Astrocyte (in vitro differentiated cells and primary cell): ENCODE results near the gene DUSP28. TPM values are rescaled to one million over a fixed set of nuclear protein-coding genes. Genes with fewer than 3 reads are reported as not detected.
A peak's percentile ranks its signal among the peaks of the same experiment; 100 is the strongest.

Experiments used
- DNase-seq: peaks from one replicate; pipeline ENCODE4 v3.0.0-alpha.2; 2010; ENCODE audit warnings: low read depth
- FAIRE-seq: peaks from 2 replicates; lab custom pipeline; 2011; peaks lifted over from hg19 to GRCh38; lab: Jason Lieb, UNC
- H2AFZ ChIP-seq: 2 replicates; pipeline ENCODE4 v1.6.0; 2012; ENCODE audit warnings: low read depth, low read length, inconsistent platforms
- H3K27ac ChIP-seq: 2 replicates; pipeline ENCODE4 v1.5.1; 2011; ENCODE audit warnings: low read depth, low read length, inconsistent platforms
- H3K27me3 ChIP-seq: 2 replicates; pipeline ENCODE4 v1.6.0; 2011; ENCODE audit warnings: low read length, inconsistent platforms; ENCODE audit not compliant: insufficient read depth
- H3K36me3 ChIP-seq: 2 replicates; pipeline ENCODE4 v1.5.1; 2011; ENCODE audit warnings: low read length, inconsistent platforms; ENCODE audit not compliant: insufficient read depth
- H3K4me1 ChIP-seq: 2 replicates; pipeline ENCODE4 v1.5.1; 2011; ENCODE audit warnings: low read length, inconsistent platforms; ENCODE audit not compliant: insufficient read depth
- H3K4me2 ChIP-seq: 2 replicates; pipeline ENCODE4 v1.6.0; 2012; ENCODE audit warnings: low read length, inconsistent platforms
- H3K4me3 ChIP-seq: 2 replicates; pipeline ENCODE4 v1.5.1; 2011; ENCODE audit warnings: low read depth, mild to moderate bottlenecking, low read length, inconsistent platforms; ENCODE audit not compliant: insufficient read depth
- H3K79me2 ChIP-seq: 2 replicates; pipeline ENCODE4 v1.6.0; 2012; ENCODE audit warnings: mild to moderate bottlenecking, low read length, inconsistent platforms; ENCODE audit not compliant: insufficient read depth
- H3K9ac ChIP-seq: 2 replicates; pipeline ENCODE4 v1.6.0; 2012; ENCODE audit warnings: mild to moderate bottlenecking, low read length, inconsistent platforms
- H3K9me3 ChIP-seq: 2 replicates; pipeline ENCODE4 v1.5.1; 2012; ENCODE audit warnings: low read depth, mild to moderate bottlenecking, low read length, inconsistent platforms; ENCODE audit not compliant: insufficient read depth
- H4K20me1 ChIP-seq: 2 replicates; pipeline ENCODE4 v1.6.0; 2012; ENCODE audit warnings: low read length, inconsistent platforms; ENCODE audit not compliant: insufficient read depth
- H3K27ac Mint-ChIP-seq: one replicate; pipeline ENCODE4 v1.8.0; 2021; ENCODE audit warnings: mild to moderate bottlenecking, mixed read lengths; ENCODE audit not compliant: unreplicated experiment
- H3K27me3 Mint-ChIP-seq: one replicate; pipeline ENCODE4 v1.8.0; 2021; ENCODE audit warnings: low read depth, mixed read lengths; ENCODE audit not compliant: unreplicated experiment
- H3K36me3 Mint-ChIP-seq: one replicate; pipeline ENCODE4 v1.8.0; 2021; ENCODE audit warnings: low read depth, mixed read lengths; ENCODE audit not compliant: unreplicated experiment
- H3K4me1 Mint-ChIP-seq: one replicate; pipeline ENCODE4 v1.8.0; 2021; ENCODE audit warnings: low read depth, mixed read lengths; ENCODE audit not compliant: unreplicated experiment
- H3K4me3 Mint-ChIP-seq: one replicate; pipeline ENCODE4 v1.8.0; 2021; ENCODE audit warnings: mild to moderate bottlenecking, moderate library complexity, mixed read lengths; ENCODE audit not compliant: unreplicated experiment
- H3K9me3 Mint-ChIP-seq: one replicate; pipeline ENCODE4 v1.8.0; 2021; ENCODE audit warnings: mild to moderate bottlenecking, mixed read lengths; ENCODE audit not compliant: unreplicated experiment
- EZH2 ChIP-seq: IDR thresholded peaks from 2 replicates; pipeline ENCODE4 v1.6.1; 2012; ENCODE audit warnings: mild to moderate bottlenecking, low read length, inconsistent platforms; ENCODE audit not compliant: insufficient read depth
- total RNA-seq: library from RNA; stranded (reverse); gene quantifications from 2 replicates; pipeline ENCODE4 v1.2.1, GENCODE V29; 2021
- TF ChIP-seq, protein P1 (sequence below): IDR thresholded peaks from 2 replicates; pipeline ENCODE4 v1.5.1; 2011; ENCODE audit warnings: low read depth, mild to moderate bottlenecking, inconsistent platforms, low read length, moderate library complexity; ENCODE audit not compliant: insufficient read depth

The DUSP28 gene
- total RNA-seq, 1 donor from 2014 or later, result 4.1 TPM

DNA sequence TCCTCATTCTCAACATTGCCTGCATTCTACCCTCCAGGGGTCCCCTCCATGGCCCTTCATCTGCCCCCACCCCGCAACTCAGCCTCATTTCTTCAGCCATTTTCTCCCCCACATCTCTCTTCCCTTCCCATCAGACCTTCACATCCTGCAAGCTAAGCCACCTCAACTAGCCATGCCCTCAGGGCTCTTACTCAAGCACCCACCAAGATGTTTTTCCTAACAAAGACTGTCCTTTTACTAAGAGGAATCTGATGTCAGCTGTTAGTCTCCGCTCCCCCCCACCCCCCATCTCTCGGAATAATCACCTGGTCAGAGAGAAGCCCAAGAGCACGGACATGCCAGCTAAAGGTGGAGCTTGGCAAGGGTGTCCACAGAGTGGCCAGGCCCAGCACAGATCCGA, 21.7 kb downstream of the DUSP28 start:
- H3K4me3 Mint-ChIP-seq, result no peak overlapping the region
- Histone ChIP-seq H2AFZ (no peak overlapping the region), H3K27me3 (no peaks in the 10 kb centered on the region), H3K9me3 (no peaks in the 10 kb centered on the region), H3K79me2 (peaks cover 47% of the 10 kb centered on the region), H4K20me1 (peaks cover 59% of the 10 kb centered on the region), H3K36me3 (no peaks in the 10 kb centered on the region), H3K4me2 (no peak overlapping the region), H3K9ac (no peak overlapping the region), H3K4me1 (peaks cover 33% of the 10 kb centered on the region), H3K27ac (no peak overlapping the region), H3K4me3 (no peak overlapping the region)
- FAIRE-seq, result no peak
- DNase-seq, result no peak
- peaks cover 5% of the 10 kb centered on the region for H3K36me3 Mint-ChIP-seq
- H3K4me1 Mint-ChIP-seq, result peaks cover 34% of the 10 kb centered on the region
- H3K27me3 Mint-ChIP-seq, result no peaks in the 10 kb centered on the region
- peak overlapping the region; percentile 21 for H3K27ac Mint-ChIP-seq
- H3K9me3 Mint-ChIP-seq, result no peaks in the 10 kb centered on the region
- TF ChIP-seq, protein P1, sequence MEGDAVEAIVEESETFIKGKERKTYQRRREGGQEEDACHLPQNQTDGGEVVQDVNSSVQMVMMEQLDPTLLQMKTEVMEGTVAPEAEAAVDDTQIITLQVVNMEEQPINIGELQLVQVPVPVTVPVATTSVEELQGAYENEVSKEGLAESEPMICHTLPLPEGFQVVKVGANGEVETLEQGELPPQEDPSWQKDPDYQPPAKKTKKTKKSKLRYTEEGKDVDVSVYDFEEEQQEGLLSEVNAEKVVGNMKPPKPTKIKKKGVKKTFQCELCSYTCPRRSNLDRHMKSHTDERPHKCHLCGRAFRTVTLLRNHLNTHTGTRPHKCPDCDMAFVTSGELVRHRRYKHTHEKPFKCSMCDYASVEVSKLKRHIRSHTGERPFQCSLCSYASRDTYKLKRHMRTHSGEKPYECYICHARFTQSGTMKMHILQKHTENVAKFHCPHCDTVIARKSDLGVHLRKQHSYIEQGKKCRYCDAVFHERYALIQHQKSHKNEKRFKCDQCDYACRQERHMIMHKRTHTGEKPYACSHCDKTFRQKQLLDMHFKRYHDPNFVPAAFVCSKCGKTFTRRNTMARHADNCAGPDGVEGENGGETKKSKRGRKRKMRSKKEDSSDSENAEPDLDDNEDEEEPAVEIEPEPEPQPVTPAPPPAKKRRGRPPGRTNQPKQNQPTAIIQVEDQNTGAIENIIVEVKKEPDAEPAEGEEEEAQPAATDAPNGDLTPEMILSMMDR, result no peak
- no peak for TF ChIP-seq EZH2

DNA sequence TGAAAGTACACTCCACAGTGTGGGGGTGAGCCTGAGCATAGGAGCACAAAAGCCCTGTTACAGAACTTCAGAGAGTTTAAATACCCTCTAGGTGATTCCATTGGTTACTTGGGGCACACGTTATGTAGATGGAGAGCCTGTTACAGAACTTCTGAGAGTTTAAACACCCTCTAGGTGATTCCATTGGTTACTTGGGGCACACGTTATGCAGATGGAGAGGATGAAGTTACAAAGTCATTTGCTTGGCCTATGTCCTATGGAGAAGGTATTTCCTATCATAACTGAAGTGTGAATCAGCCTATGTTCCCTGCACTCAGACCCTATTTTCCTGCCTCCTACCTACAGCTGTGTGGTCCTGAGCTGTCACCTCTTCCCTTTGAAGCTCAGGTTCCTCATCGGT, 22.6 kb downstream of the DUSP28 start:
- Histone ChIP-seq H2AFZ (no peak overlapping the region), H3K27me3 (no peaks in the 10 kb centered on the region), H3K4me3 (no peak overlapping the region), H3K9me3 (no peaks in the 10 kb centered on the region), H3K36me3 (no peaks in the 10 kb centered on the region), H3K9ac (no peak overlapping the region), H3K4me1 (peaks cover 40% of the 10 kb centered on the region), H3K27ac (no peak overlapping the region), H4K20me1 (peaks cover 65% of the 10 kb centered on the region), H3K4me2 (peak overlapping the region; percentile 10), H3K79me2 (peaks cover 57% of the 10 kb centered on the region)
- Mint-ChIP-seq H3K9me3 (no peaks in the 10 kb centered on the region), H3K27ac (peak overlapping the region; percentile 21), H3K4me1 (peaks cover 38% of the 10 kb centered on the region), H3K36me3 (peaks cover 5% of the 10 kb centered on the region), H3K27me3 (no peaks in the 10 kb centered on the region), H3K4me3 (no peak overlapping the region)
- no peak for TF ChIP-seq EZH2
- TF ChIP-seq, protein P1, result no peak
- FAIRE-seq, result no peak
- no peak for DNase-seq

DNA sequence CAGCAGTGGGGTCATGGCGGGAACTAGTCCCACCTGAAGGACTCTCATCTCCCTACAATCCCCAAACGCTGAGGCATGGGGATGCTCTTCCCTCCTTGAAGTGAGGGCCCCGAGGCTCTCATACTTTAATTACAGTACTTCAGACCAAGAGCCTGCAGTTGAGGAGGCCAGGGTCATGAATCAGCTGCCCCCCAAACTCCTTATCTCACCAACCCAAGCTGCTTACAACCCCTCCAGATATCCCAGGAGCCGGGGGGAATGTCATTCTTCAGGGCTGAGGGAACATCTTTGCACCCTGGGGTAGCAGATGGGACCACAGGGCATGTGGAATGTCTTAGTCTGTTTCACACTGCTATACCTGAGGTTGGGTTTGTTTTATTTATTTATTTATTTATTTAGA, 23.6 kb downstream of the DUSP28 start:
- Histone ChIP-seq H3K4me1 (peaks cover 42% of the 10 kb centered on the region), H3K27me3 (no peaks in the 10 kb centered on the region), H3K4me2 (no peak overlapping the region), H3K79me2 (peaks cover 67% of the 10 kb centered on the region), H3K9me3 (no peaks in the 10 kb centered on the region), H3K36me3 (no peaks in the 10 kb centered on the region), H3K27ac (no peak overlapping the region), H2AFZ (no peak overlapping the region), H3K9ac (no peak overlapping the region), H3K4me3 (no peak overlapping the region), H4K20me1 (peaks cover 75% of the 10 kb centered on the region)
- H3K27ac Mint-ChIP-seq, result no peak overlapping the region
- no peak for TF ChIP-seq EZH2
- TF ChIP-seq, protein P1, result no peak
- no peak overlapping the region for H3K4me3 Mint-ChIP-seq
- no peak for DNase-seq
- peaks cover 46% of the 10 kb centered on the region for H3K4me1 Mint-ChIP-seq
- H3K27me3 Mint-ChIP-seq, result no peaks in the 10 kb centered on the region
- FAIRE-seq, result no peak
- peaks cover 5% of the 10 kb centered on the region for H3K36me3 Mint-ChIP-seq
- no peaks in the 10 kb centered on the region for H3K9me3 Mint-ChIP-seq
